NCI-H345 treated with DMSO at 0.1 percent for 48 hours (cell line): ENCODE results near the gene NRAP.
"Not testable (repeated sequence)": the region's sequence is repeated elsewhere in the genome, so short reads cannot be mapped to it uniquely, and the experiment has no call there.

Experiments used
- DNase-seq: peaks from one replicate; lab custom pipeline; 2025; ENCODE audit not compliant: unreplicated experiment; lab: John Stamatoyannopoulos, UW

NRAP gene

GRCh38 chr10:113681533-113682470 lies 18.0 kb upstream of the NRAP start:
- no peak for DNase-seq

- DNase-seq = no peak
These were observed 16.6 kb upstream of the NRAP start for GRCh38 chr10:113680190-113681111.

- peak; percentile 16 for DNase-seq
These were observed 15.8 kb upstream of the NRAP start, which contains the start of gene CASP7 for GRCh38 chr10:113679463-113680189. TSS of gene CASP7 (plus strand) at chr10:113679912. CDS start at chr10:113697494, 17,582 bp downstream.

GRCh38 chr10:113666682-113667252 lies 2.9 kb upstream of the NRAP start:
- DNase-seq = no peak

GRCh38 chr10:113665806-113666354 lies 2.0 kb upstream of the NRAP start:
- no peak for DNase-seq

GRCh38 chr10:113665352-113665751 lies 1.5 kb upstream of the NRAP start:
- DNase-seq = no peak

- DNase-seq = no peak
These were observed 699 bp downstream of the NRAP start for GRCh38 chr10:113663142-113663541.

- no peak for DNase-seq
These were observed 2.5 kb downstream of the NRAP start for GRCh38 chr10:113661332-113661731.

GRCh38 chr10:113657544-113657943 lies 6.3 kb downstream of the NRAP start:
- no peak for DNase-seq

GRCh38 chr10:113656896-113657295 lies 6.9 kb downstream of the NRAP start:
- DNase-seq = no peak

- DNase-seq = not testable (repeated sequence)
These were observed 11.4 kb downstream of the NRAP start for GRCh38 chr10:113652456-113652855.

- DNase-seq = no peak
These were observed 11.9 kb downstream of the NRAP start for GRCh38 chr10:113651898-113652297.

- DNase-seq = no peak
These were observed 12.8 kb downstream of the NRAP start for GRCh38 chr10:113651021-113651420.

- DNase-seq = no peak
These were observed 13.7 kb downstream of the NRAP start for GRCh38 chr10:113650172-113650571.

GRCh38 chr10:113648478-113648877 lies 15.4 kb downstream of the NRAP start:
- no peak for DNase-seq

GRCh38 chr10:113647812-113648211 lies 16.0 kb downstream of the NRAP start:
- no peak for DNase-seq

- no peak for DNase-seq
These were observed 17.3 kb downstream of the NRAP start for GRCh38 chr10:113646336-113647201.

- DNase-seq = no peak
These were observed 19.4 kb downstream of the NRAP start for GRCh38 chr10:113644185-113645120.
